Esophagus muscularis mucosa (tissue), 4 donors: ENCODE results near the gene KDM5D. TPM values are rescaled to one million over a fixed set of nuclear protein-coding genes. Genes with fewer than 3 reads are reported as not detected.

Source experiments
- DNase-seq: peaks from one replicate; pipeline ENCODE4 v3.0.0-alpha.2; 2017; ENCODE audit errors: extremely low spot score
- H3K27ac ChIP-seq, 4 donors: fragments of 200-600 bp; sonication (generic); replicated peaks in 1 of 4; 1 replicate in 3 of 4; 2 replicates in 1 of 4; pipeline ENCODE4 v1.5.1; 2016 to 2019; ENCODE audit warnings: mild to moderate bottlenecking in 1 of 4
- H3K27me3 ChIP-seq, 4 donors: fragments of 200-600 bp; sonication (generic); one replicate each; pipeline versions ENCODE4 v1.5.1 to v1.6.0; 2016 to 2019
- H3K36me3 ChIP-seq, 4 donors: fragments of 200-600 bp; sonication (generic); one replicate each; pipeline ENCODE4 v1.5.1; 2016 to 2019
- H3K4me1 ChIP-seq, 4 donors: fragments of 200-600 bp; sonication (generic); one replicate each; pipeline ENCODE4 v1.5.1; 2016 to 2019
- H3K4me3 ChIP-seq, 4 donors: fragments of 200-600 bp; sonication (generic); 1 replicate in 2 of 4; 2 replicates in 2 of 4; pipeline ENCODE4 v1.5.1; 2016 to 2019; ENCODE audit warnings: mild to moderate bottlenecking in 4 of 4, moderate library complexity in 1 of 4
- H3K9me3 ChIP-seq, 4 donors: fragments of 200-600 bp; sonication (generic); 1 replicate in 3 of 4; 2 replicates in 1 of 4; pipeline ENCODE4 v1.5.1; 2016 to 2019
- EP300 ChIP-seq: sonication (generic); formaldehyde crosslinking; IDR thresholded peaks from one replicate; pipeline ENCODE4 v1.6.1; 2017; ENCODE audit warnings: antibody characterized with exemption
- POLR2A ChIP-seq: fragments of 450-650 bp; IDR thresholded peaks from one replicate; pipeline ENCODE4 v1.6.1; 2017; ENCODE audit warnings: antibody characterized with exemption, moderate library complexity, mild to moderate bottlenecking, low read depth
- POLR2AphosphoS5 ChIP-seq, 2 donors: sonication (generic); formaldehyde crosslinking; IDR thresholded peaks; one replicate each; pipeline ENCODE4 v1.6.1; 2017; ENCODE audit warnings: antibody characterized with exemption in 2 of 2
- WGBS: methylation state at CpG from one replicate; pipeline ENCODE4 v1.1.5; 2018; 5-methylcytosine and 5-hydroxymethylcytosine counted together
- intact Hi-C: fragments of 100-400 bp; cut with DNase I; formaldehyde crosslinking; loops from one replicate; pipeline ENCODE4 v1.15.1; 2023
- total RNA-seq, 4 donors: library from RNA; depleted of rRNA; stranded (reverse); fragments of >200 nt; gene quantifications; one replicate each; pipeline versions ENCODE4 v1.1.0 to v1.2.1, GENCODE V29; 2016
- TF ChIP-seq, protein P1 (sequence below), 3 experiments: fragments of 200-600 bp in 2 of 3; fragments of 450-650 bp in 1 of 3; sonication (generic) in 2 of 3; IDR thresholded peaks; one replicate each; pipeline ENCODE4 v1.5.1; 2017 to 2019; ENCODE audit warnings: antibody characterized with exemption in 3 of 3, mild to moderate bottlenecking in 2 of 3, moderate library complexity in 1 of 3

Gene KDM5D
- total RNA-seq, 4 donors from 2014 or later, result 0.13 to 57.7 (median 23.5) TPM

DNA sequence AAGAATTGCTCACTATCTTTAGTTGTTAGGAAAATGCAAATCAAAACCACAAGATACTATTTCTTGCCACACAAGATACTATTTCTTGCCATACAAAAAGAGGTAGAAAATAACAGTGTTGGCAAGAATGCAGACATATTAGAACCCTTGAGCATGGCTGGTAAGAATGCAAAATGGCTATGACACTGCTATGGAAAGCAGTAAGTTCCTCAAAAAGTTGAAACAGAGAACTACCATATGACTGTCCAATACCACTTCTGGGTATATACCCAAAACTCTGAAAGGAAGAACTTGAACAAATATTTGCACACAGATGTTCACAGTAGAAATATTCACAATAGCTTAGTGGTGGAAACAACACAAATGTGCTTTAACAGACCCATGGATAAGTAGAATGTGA is 26.6 kb downstream of the KDM5D start:
- intact Hi-C loops, result no loop called here
- H3K4me3 ChIP-seq, result no peak overlapping the region
- no peaks in the 10 kb centered on the region for H3K4me1 ChIP-seq
- no peaks in the 10 kb centered on the region for H3K9me3 ChIP-seq
- H3K36me3 ChIP-seq, result peaks cover 0 to 80% (median 10%) of the 10 kb centered on the region in 4 donors
- TF ChIP-seq POLR2AphosphoS5 (IDR thresholded peaks at IDR 0.05) (no peak), EP300 (no peak)
- H3K27ac ChIP-seq, result no peak overlapping the region
- no peak for DNase-seq
- H3K27me3 ChIP-seq, result no peaks in the 10 kb centered on the region

DNA sequence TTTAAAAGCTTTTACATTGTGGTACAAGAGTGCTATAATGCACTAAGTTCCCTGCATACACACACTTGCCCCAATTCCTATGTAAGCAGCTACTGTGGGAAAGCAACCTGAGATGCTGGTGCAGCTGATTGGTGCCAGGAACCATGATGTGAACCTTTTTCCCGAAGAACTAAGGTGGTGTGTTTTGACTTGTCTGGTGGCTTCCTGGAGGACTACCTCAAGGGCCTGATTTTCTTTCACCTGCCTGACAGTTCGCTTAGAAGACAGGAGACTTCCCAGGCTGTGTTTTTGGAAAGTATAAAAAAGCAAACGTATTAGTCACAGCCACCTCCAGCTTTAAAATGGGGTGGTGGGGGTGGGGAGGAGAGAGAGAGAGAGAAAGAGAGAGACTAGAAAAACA is 27.4 kb downstream of the KDM5D start:
- no peaks in the 10 kb centered on the region for H3K4me1 ChIP-seq
- H3K27me3 ChIP-seq, result no peaks in the 10 kb centered on the region
- no peak overlapping the region for H3K4me3 ChIP-seq
- H3K27ac ChIP-seq, result no peak overlapping the region
- H3K36me3 ChIP-seq, result peaks cover 0 to 81% (median 10%) of the 10 kb centered on the region in 4 donors
- intact Hi-C loops, result no loop called here
- no peaks in the 10 kb centered on the region for H3K9me3 ChIP-seq
- no CpG with 5 or more reads among the region's 3 CpGs for WGBS
- no peak for DNase-seq
- TF ChIP-seq, protein P1, sequence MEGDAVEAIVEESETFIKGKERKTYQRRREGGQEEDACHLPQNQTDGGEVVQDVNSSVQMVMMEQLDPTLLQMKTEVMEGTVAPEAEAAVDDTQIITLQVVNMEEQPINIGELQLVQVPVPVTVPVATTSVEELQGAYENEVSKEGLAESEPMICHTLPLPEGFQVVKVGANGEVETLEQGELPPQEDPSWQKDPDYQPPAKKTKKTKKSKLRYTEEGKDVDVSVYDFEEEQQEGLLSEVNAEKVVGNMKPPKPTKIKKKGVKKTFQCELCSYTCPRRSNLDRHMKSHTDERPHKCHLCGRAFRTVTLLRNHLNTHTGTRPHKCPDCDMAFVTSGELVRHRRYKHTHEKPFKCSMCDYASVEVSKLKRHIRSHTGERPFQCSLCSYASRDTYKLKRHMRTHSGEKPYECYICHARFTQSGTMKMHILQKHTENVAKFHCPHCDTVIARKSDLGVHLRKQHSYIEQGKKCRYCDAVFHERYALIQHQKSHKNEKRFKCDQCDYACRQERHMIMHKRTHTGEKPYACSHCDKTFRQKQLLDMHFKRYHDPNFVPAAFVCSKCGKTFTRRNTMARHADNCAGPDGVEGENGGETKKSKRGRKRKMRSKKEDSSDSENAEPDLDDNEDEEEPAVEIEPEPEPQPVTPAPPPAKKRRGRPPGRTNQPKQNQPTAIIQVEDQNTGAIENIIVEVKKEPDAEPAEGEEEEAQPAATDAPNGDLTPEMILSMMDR (IDR thresholded peaks at IDR 0.05), result no peak
- TF ChIP-seq POLR2A (no peak), EP300 (no peak), POLR2AphosphoS5 (IDR thresholded peaks at IDR 0.05) (no peak)

DNA sequence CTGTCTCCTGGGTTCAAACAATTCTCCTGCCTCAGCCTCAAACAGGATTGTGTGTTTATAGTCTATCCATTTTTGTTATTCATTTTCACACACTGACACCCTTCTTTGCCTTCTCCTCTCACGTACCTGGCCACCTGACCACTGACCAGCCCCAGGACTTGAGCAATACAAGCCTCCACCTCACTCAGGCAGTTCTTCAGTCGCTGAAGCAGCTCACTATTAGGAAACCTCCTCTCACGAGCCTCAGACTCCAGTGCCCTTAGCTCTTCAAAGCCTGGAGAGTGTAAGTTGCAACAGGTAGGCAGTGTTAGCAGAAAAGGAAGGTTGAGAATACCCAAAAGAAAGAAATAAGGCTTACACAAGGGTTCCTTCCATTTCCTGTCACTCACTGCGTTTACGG is 29.3 kb downstream of the KDM5D start:
- Histone ChIP-seq H3K4me3 (no peak overlapping the region), H3K36me3 (peaks cover 0 to 80% (median 10%) of the 10 kb centered on the region in 4 donors), H3K9me3 (no peaks in the 10 kb centered on the region)

DNA sequence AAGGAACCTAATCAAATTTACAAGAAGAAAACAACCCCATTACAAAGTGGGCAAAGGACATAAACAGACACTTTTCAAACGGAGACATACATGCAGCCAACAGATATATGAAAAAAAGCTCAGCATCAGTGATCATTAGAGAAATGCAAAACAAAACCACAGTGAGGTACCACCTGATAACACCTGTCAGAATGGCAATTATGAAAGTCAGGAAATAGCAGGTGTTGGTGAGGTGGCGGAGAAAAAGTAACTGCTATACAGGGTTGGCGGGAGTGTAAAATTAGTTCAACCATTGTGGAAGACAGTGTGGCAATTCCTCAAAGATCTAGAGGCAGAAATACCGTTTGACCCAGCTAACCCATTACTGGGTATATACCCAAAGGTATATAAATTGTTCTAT is 31.1 kb downstream of the KDM5D start:
- no CpG with 5 or more reads among the region's 4 CpGs for whole genome bisulfite sequencing
- Histone ChIP-seq H3K36me3 (peaks cover 0 to 87% (median 13%) of the 10 kb centered on the region in 4 donors), H3K9me3 (no peaks in the 10 kb centered on the region), H3K27ac (no peak overlapping the region), H3K4me1 (no peaks in the 10 kb centered on the region), H3K27me3 (no peaks in the 10 kb centered on the region), H3K4me3 (no peak overlapping the region)
- no peak for DNase-seq
- TF ChIP-seq, protein P1 (IDR thresholded peaks at IDR 0.05), result no peak
- TF ChIP-seq EP300 (no peak), POLR2A (no peak), POLR2AphosphoS5 (IDR thresholded peaks at IDR 0.05) (no peak)
- intact Hi-C loops, result no loop called here

More for the DNA sequence above, 29.3 kb downstream of the KDM5D start:
- no peak for DNase-seq
- Histone ChIP-seq H3K27me3 (no peaks in the 10 kb centered on the region), H3K27ac (no peak overlapping the region), H3K4me1 (no peaks in the 10 kb centered on the region)
- intact Hi-C loops, result no loop called here
- no CpG with 5 or more reads among the region's 5 CpGs for WGBS
- TF ChIP-seq EP300 (no peak), POLR2AphosphoS5 (IDR thresholded peaks at IDR 0.05) (no peak), POLR2A (no peak)
- TF ChIP-seq, protein P1 (IDR thresholded peaks at IDR 0.05), result no peak

DNA sequence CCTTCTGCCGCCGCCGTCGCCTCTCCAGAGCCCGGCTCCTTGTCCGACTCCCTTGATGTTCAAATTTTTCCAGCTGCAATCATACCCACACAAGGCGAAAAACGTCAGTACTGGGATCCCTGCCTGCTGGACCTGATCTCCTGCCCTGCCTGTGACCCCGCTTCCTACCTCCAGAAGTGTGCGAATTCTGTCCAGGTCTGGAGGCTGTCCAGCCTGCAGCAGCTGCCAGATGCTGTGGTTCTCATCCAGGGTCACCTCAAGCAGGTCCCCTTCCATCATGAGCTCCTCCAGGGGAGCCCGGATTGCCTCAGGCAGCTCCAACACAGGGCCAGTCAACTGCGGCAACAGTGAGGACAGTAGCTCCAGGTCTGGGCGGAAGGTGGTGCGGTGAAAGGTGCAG is 38.3 kb downstream of the KDM5D start:
- Histone ChIP-seq H3K4me3 (no peak overlapping the region), H3K27me3 (no peaks in the 10 kb centered on the region), H3K27ac (no peak overlapping the region), H3K36me3 (peaks cover 0 to 78% (median 15%) of the 10 kb centered on the region in 4 donors), H3K9me3 (no peaks in the 10 kb centered on the region), H3K4me1 (no peaks in the 10 kb centered on the region)
- intact Hi-C loops, result no loop called here
- no peak for DNase-seq
- WGBS, result no CpG with 5 or more reads among the region's 14 CpGs
- no peak for TF ChIP-seq EP300
- TF ChIP-seq, protein P1 (IDR thresholded peaks at IDR 0.05), result no peak
- TF ChIP-seq POLR2AphosphoS5 (IDR thresholded peaks at IDR 0.05), result no peak
- no peak for TF ChIP-seq POLR2A
